GM10847 (cell line): ENCODE results near the gene KCTD3.

Experiments used
- POLR2A ChIP-seq: IDR thresholded peaks from 2 replicates; pipeline ENCODE4 v1.6.1; 2011; ENCODE audit not compliant: insufficient read length; ENCODE audit errors: extremely low read depth

KCTD3 gene

GRCh38 chr1:215566556-215567490 lies at the start of gene KCTD3:
Gene KCTD3 (plus strand): TSS chr1:215567304. CDS start chr1:215567686, 382 bp downstream.
- peak; percentile 28 for TF ChIP-seq POLR2A

GRCh38 chr1:215517441-215517891 lies 49.6 kb upstream of the KCTD3 start:
- no peak for TF ChIP-seq POLR2A

DNA sequence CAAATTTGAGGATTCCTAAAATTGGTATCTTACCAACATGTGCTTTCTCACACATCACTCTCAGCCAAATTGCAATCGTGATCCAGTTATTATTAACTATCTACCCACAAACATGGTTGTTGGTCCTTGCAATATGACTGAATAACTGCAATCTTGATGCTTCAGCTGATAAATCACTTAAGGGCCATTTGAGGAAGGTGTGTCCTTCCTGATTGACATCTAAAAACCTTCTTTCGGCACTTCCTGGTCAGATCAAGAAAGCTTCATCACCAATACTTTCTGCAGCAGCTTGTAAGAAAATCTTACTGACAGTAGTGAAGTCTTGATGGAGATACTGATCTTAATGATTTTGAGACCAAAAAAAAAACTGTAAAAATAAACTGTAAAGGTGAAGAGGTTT lies 48.5 kb upstream of the KCTD3 start:
- no peak for TF ChIP-seq POLR2A

GRCh38 chr1:215521279-215521678 lies 45.8 kb upstream of the KCTD3 start:
- no peak for TF ChIP-seq POLR2A

DNA sequence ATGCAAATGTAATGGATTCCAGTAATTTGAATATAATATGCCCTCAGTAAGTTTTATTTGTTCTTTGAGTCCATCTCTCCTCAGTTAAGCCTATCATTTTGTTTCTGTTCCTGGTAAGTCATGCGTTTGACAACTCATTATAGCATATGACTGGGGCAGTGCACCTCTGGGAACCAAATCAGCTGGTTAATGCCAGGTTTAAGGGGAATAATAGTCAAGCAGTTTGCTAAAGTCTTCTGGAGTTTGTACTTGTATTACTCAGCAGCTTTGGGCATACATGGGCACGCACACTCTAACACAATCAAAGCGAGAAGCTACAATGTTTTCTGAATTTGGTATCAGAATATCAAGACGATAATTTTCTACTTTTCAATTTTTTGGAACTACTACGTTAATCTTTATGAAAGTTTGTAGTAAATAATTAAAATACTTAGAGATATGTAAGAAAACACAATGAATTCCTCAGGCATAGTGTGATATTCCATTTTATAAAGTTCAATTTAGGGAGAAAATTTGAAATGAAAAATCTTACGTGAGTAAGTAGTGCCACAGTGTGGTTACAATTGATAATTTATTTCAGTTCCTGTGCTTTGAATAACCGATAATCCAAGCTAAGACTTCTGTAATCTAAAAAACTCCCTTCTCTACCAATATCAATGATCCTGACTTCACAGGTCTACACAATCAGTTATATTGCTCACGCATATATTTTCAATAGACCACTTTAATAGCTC lies 43.8 kb upstream of the KCTD3 start:
- TF ChIP-seq POLR2A: no peak

GRCh38 chr1:215523906-215524305 lies 43.2 kb upstream of the KCTD3 start:
- no peak for TF ChIP-seq POLR2A

GRCh38 chr1:215526147-215526845 lies 40.8 kb upstream of the KCTD3 start:
- no peak for TF ChIP-seq POLR2A

- no peak for TF ChIP-seq POLR2A
Observed at GRCh38 chr1:215526846-215527151, 40.3 kb upstream of the KCTD3 start.

- no peak for TF ChIP-seq POLR2A
Observed at GRCh38 chr1:215529111-215529510, 38.0 kb upstream of the KCTD3 start.

DNA sequence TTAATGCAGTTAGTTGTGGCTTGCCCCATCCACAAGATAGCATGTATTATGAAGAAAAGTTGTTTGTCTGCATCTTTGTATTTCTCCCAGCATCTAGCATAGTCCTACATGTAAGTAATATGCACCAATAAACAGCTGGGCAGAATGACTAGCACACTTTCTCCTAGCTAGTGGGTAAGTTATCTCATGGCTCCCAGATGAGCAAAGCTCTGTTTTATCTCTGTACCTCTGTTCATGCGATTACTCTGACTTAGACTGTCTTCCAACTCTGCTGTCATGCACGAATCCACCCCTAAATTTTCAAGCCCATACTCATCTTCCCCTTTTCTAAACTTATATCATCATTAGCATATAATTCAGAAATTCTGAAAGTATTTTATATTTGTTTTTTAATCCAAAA lies 37.5 kb upstream of the KCTD3 start:
- no peak for TF ChIP-seq POLR2A

DNA sequence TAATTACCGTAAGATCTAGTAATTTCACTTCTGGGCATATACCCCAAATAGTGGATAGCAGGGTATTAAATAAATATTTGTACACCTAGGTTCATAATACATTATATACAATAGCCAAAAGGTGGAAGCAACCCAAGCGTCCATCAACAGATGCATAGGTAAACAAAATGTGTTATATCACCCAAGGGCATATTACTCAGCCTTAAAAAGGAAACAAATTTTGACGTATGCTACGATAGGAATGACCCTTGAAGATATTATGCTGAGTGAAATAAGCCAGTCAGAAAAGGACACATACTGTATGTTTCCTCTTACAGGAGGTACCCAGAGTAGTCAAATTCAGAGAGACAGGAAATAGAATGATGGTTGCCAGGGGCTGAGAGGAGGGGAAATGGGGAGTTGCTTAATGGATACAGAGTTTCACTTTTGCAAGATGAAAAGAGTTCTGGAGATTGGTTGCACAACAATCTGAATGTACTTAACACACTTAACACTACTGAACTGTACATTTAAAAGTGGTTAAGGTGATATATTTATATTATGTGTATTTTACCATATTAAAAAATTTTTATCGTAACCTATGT lies 36.6 kb upstream of the KCTD3 start:
- no peak for TF ChIP-seq POLR2A

DNA sequence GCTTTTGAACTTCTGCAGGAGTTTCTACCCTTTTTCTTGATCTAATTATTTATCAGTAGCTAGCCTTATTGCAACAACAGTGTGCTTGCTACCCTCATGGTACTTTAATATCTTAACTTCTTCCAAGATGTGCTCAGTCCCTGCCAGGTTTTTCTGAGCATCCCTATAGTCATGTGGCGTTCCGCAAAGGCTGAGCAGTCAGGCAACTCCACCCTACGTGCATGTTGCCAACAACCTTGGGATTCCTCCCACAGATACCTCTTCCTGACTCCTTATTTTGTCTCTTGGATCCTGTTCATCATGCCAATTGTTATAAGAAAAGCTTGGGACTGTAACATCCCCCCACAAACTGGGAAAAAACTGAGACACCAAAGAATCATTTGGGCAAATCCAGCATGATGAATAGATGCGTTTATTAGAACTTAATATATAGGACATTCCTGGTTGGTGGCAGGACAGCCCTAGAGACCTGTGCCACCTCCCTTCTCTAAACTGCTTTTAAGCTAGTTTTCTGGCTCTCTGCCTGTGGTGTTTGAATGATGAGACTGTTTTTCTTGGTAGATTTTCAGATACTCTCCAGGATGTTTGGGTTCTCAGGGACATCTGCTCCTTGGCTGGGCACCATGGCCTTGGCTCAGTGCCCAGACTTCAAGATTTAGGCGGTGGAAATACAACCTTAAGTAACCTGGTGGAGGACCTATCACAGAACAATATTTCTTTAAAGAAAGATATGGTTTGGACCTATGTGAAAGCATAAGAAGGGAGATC lies 27.1 kb upstream of the KCTD3 start:
- no peak for TF ChIP-seq POLR2A

- TF ChIP-seq POLR2A: no peak
Observed at GRCh38 chr1:215542301-215542700, 24.8 kb upstream of the KCTD3 start.

- TF ChIP-seq POLR2A: no peak
Observed at GRCh38 chr1:215543191-215543606, 23.9 kb upstream of the KCTD3 start.

GRCh38 chr1:215543806-215544205 lies 23.3 kb upstream of the KCTD3 start:
- no peak for TF ChIP-seq POLR2A

DNA sequence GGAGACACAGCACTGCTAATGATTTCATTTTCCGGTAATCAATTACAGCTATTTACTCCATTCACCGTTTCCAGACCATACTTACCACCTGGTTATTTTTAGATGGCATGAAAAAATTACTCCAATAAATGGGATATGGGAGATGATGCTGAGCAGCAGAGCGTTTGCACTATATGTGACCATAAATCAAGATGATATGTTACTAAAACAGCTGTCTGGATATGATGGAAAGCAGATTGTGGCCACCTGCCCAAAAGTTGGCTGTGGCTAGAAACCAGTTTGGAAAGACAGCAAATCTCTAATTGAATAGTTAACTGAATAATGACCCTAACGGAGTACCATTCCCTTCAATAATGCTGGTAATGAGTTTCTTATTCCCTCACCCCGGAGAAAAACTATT lies 22.5 kb upstream of the KCTD3 start:
- no peak for TF ChIP-seq POLR2A
